Prostate gland (tissue), 2 donors: ENCODE measurements around the gene CYTH4. TPM values are rescaled to one million over a fixed set of nuclear protein-coding genes. Genes with fewer than 3 reads are reported as not detected.

Source experiments
- DNase-seq: peaks from one replicate; pipeline ENCODE4 v3.0.0-alpha.2; 2019; ENCODE audit warnings: low spot score
- H3K27ac ChIP-seq, 2 donors: fragments of 200-600 bp; sonication (generic); 2 replicates each; pipeline ENCODE4 v1.5.1; 2017 to 2019
- H3K27me3 ChIP-seq: fragments of 200-600 bp; sonication (generic); replicated peaks from 2 replicates; pipeline ENCODE4 v1.5.1; 2019; ENCODE audit not compliant: insufficient read depth
- H3K36me3 ChIP-seq, 2 donors: fragments of 200-600 bp; sonication (generic); 1 replicate in 1 of 2; 2 replicates in 1 of 2; pipeline versions ENCODE4 v1.5.1 to v1.8.1; 2017 to 2019
- H3K4me1 ChIP-seq: fragments of 200-600 bp; sonication (generic); replicated peaks from 2 replicates; pipeline ENCODE4 v1.5.1; 2019
- H3K4me3 ChIP-seq, 2 donors: fragments of 200-600 bp; sonication (generic); 2 replicates each; pipeline ENCODE4 v1.5.1; 2017 to 2019
- H3K9me3 ChIP-seq: fragments of 200-600 bp; sonication (generic); 2 replicates; pipeline ENCODE4 v1.5.1; 2017
- POLR2A ChIP-seq: fragments of 450-650 bp; IDR thresholded peaks from one replicate; pipeline ENCODE4 v1.6.1; 2016; ENCODE audit warnings: antibody characterized with exemption, mild to moderate bottlenecking
- POLR2AphosphoS5 ChIP-seq: sonication (generic); formaldehyde crosslinking; IDR thresholded peaks from one replicate; pipeline ENCODE4 v1.6.1; 2017; ENCODE audit warnings: antibody characterized with exemption
- WGBS: methylation state at CpG from one replicate; pipeline ENCODE4 v1.1.5; 2018; 5-methylcytosine and 5-hydroxymethylcytosine counted together
- intact Hi-C: fragments of 100-400 bp; cut with DNase I; formaldehyde crosslinking; loops from one replicate; pipeline ENCODE4 v1.14.2; 2022
- total RNA-seq, 2 donors: library from RNA; depleted of rRNA; stranded (reverse); fragments of >200 nt; gene quantifications; one replicate each; pipeline ENCODE4 v1.1.0, GENCODE V29; 2016
- TF ChIP-seq, protein P1 (sequence below), 4 experiments: fragments of 200-600 bp in 2 of 4; fragments of 450-650 bp in 2 of 4; sonication (generic) in 2 of 4; IDR thresholded peaks; 1 replicate in 3 of 4; 2 replicates in 1 of 4; pipeline ENCODE4 v1.5.1; 2016 to 2019; ENCODE audit warnings: antibody characterized with exemption in 4 of 4, mild to moderate bottlenecking in 2 of 4, moderate library complexity in 2 of 4

Gene CYTH4
- total RNA-seq, 2 donors from 2014 or later, result 4.7 to 5.5 TPM

- H3K36me3 ChIP-seq, result no peaks in the 10 kb centered on the region
- no peak overlapping the region for H3K4me3 ChIP-seq
- H3K27me3 ChIP-seq, result no peaks in the 10 kb centered on the region
- 91% methylated on average over 11 of the region's 11 CpGs for WGBS
- no peak for DNase-seq
- TF ChIP-seq POLR2AphosphoS5, result no peak
- no peak for TF ChIP-seq POLR2A
- TF ChIP-seq, protein P1, sequence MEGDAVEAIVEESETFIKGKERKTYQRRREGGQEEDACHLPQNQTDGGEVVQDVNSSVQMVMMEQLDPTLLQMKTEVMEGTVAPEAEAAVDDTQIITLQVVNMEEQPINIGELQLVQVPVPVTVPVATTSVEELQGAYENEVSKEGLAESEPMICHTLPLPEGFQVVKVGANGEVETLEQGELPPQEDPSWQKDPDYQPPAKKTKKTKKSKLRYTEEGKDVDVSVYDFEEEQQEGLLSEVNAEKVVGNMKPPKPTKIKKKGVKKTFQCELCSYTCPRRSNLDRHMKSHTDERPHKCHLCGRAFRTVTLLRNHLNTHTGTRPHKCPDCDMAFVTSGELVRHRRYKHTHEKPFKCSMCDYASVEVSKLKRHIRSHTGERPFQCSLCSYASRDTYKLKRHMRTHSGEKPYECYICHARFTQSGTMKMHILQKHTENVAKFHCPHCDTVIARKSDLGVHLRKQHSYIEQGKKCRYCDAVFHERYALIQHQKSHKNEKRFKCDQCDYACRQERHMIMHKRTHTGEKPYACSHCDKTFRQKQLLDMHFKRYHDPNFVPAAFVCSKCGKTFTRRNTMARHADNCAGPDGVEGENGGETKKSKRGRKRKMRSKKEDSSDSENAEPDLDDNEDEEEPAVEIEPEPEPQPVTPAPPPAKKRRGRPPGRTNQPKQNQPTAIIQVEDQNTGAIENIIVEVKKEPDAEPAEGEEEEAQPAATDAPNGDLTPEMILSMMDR (IDR thresholded peaks at IDR 0.05), result no peak
- no peaks in the 10 kb centered on the region for H3K9me3 ChIP-seq
- intact Hi-C loops, result no loop called here
- H3K4me1 ChIP-seq, result no peaks in the 10 kb centered on the region
- H3K27ac ChIP-seq, result no peak overlapping the region
Observed at GRCh38 chr22:37295946-37296345, 13.6 kb downstream of the CYTH4 start.

DNA sequence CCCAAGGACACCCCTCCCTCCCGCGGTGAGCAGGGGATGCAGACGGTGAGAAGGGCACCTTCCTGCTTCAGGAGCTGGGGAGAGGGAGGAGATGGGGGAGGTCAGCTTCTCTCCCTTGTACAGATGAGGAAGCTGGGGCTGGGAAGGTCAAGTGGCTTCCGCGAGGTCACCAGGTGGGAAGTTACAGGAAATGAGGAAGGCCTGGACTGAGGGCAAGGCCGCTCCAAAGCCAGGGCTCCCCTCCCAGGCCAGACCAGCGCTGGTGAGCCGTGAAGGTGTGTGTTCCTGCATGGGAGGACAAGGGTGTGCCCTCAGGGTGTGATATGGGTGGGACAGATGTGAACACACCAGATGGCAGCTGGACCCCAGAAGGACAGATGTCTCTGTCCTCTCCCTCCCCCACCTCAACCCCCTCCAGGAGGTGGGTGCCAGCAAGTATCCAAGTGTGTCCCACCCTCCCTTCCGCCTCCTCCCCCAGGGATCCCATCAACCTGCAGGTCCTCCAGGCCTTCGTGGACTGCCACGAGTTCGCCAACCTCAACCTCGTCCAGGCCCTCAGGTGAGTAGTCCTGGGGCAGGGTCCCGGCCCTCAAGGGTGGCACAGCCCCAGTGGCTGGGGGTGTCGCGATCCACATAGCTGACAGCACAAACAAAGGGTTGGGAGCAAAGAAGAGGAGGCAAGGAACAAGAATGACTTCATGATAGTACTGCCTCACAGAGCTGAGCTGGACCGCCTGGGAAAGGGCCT lies 16.6 kb downstream of the CYTH4 start:
- no peak for DNase-seq
- Histone ChIP-seq H3K4me1 (no peaks in the 10 kb centered on the region), H3K27me3 (no peaks in the 10 kb centered on the region), H3K27ac (no peak overlapping the region), H3K36me3 (no peaks in the 10 kb centered on the region), H3K4me3 (no peak overlapping the region), H3K9me3 (no peaks in the 10 kb centered on the region)
- intact Hi-C loops, result no loop called here
- WGBS, result 79% methylated on average over 17 of the region's 17 CpGs
- TF ChIP-seq POLR2A, result no peak
- no peak for TF ChIP-seq POLR2AphosphoS5
- TF ChIP-seq, protein P1 (IDR thresholded peaks at IDR 0.05), result no peak

- Histone ChIP-seq H3K36me3 (no peaks in the 10 kb centered on the region), H3K4me1 (no peaks in the 10 kb centered on the region), H3K27me3 (no peaks in the 10 kb centered on the region), H3K27ac (no peak overlapping the region), H3K9me3 (no peaks in the 10 kb centered on the region), H3K4me3 (no peak overlapping the region)
- TF ChIP-seq, protein P1 (IDR thresholded peaks at IDR 0.05), result no peak
- TF ChIP-seq POLR2AphosphoS5 (no peak), POLR2A (no peak)
- 89% methylated on average over 4 of the region's 4 CpGs for WGBS
- no peak for DNase-seq
- intact Hi-C loops, result no loop called here
Observed at GRCh38 chr22:37299969-37300509, 17.7 kb downstream of the CYTH4 start.

GRCh38 chr22:37300551-37301017 lies 18.3 kb downstream of the CYTH4 start:
- no peaks in the 10 kb centered on the region for H3K9me3 ChIP-seq
- H3K4me1 ChIP-seq, result no peaks in the 10 kb centered on the region
- WGBS, result 57% methylated on average over 18 of the region's 19 CpGs
- DNase-seq, result no peak
- H3K27ac ChIP-seq, result no peak overlapping the region
- H3K36me3 ChIP-seq, result no peaks in the 10 kb centered on the region
- H3K4me3 ChIP-seq, result no peak overlapping the region
- intact Hi-C loops, result no loop called here
- TF ChIP-seq POLR2AphosphoS5, result no peak
- TF ChIP-seq POLR2A, result no peak
- TF ChIP-seq, protein P1 (IDR thresholded peaks at IDR 0.05), result no peak
- no peaks in the 10 kb centered on the region for H3K27me3 ChIP-seq
